A673 (cell line): ENCODE data around the gene SDK1.

Experiments used
- CTCF ChIP-seq: fragments of 300-800, 200-600 bp; sonication (generic); conservative IDR thresholded peaks from 2 replicates; pipeline ENCODE4 v1.5.1; 2017; ENCODE audit warnings: low read depth, mild to moderate bottlenecking, antibody characterized with exemption, low read length, moderate library complexity, mixed read lengths
- EZH2 ChIP-seq: fragments of 200-600 bp; sonication (generic); IDR thresholded peaks from 2 replicates; pipeline ENCODE4 v1.6.1; 2017; ENCODE audit warnings: borderline replicate concordance, low read depth, mild to moderate bottlenecking, mixed read lengths, antibody characterized with exemption, low read length; ENCODE audit not compliant: poor library complexity, severe bottlenecking

DNA sequence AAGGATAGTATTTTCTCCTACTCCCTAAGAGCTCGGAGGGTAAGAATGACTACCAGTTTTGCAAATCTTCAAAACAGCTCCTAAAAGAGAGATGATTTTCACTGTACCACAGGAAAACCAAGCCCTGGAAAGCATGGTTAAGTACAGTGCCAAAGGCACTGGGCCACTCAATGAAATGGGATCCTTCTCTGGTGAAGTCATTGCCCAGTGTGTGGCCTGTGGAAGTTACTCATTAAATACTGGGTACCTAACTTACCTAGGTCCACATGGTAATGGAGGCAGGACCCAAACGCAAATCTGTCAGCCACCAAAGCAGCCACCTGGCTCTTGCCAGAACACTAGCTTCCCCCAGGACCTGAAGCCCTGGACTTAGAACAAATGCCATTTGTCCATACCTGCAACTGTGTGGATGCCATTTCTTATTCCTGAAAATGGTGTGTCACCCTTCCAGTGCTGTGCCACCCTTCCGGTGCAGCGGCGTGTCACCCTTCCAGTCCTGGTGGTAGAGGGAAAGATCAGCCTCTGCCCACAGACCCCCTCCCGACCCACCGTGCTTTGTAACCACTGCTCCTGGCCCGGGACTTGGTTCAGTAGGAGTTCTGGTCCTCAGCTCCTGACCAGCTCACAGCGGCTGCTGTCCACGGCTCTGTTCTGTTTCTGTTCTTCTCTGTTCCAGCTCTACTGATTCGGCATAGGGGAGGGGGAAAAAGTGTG is 659.2 kb downstream of the SDK1 start:
- TF ChIP-seq CTCF (no peak), EZH2 (no peak)
